Umbilical cord (tissue), 2 donors: ENCODE measurements around the gene STRA8. TPM values are rescaled to one million over a fixed set of nuclear protein-coding genes. Genes with fewer than 3 reads are reported as not detected.
A peak's percentile ranks its signal among the peaks of the same experiment; 100 is the strongest.
"Not testable (repeated sequence)": the region's sequence is repeated elsewhere in the genome, so short reads cannot be mapped to it uniquely, and the experiment has no call there.

Experiments
- DNase-seq: peaks from one replicate; pipeline ENCODE4 v3.0.0-alpha.2; 2015; ENCODE audit warnings: low spot score
- total RNA-seq: library from RNA; depleted of rRNA; stranded (reverse); fragments of >200 nt; gene quantifications from one replicate; pipeline ENCODE4 v1.2.3, GENCODE V29; 2014; ENCODE audit warnings: low replicate concordance; ENCODE audit not compliant: insufficient read depth

STRA8 gene
- total RNA-seq, 1 donor from 2014 or later = not detected

- no peak for DNase-seq
Measured at GRCh38 chr7:135204876-135205275, 28.8 kb upstream of the STRA8 start.

DNA sequence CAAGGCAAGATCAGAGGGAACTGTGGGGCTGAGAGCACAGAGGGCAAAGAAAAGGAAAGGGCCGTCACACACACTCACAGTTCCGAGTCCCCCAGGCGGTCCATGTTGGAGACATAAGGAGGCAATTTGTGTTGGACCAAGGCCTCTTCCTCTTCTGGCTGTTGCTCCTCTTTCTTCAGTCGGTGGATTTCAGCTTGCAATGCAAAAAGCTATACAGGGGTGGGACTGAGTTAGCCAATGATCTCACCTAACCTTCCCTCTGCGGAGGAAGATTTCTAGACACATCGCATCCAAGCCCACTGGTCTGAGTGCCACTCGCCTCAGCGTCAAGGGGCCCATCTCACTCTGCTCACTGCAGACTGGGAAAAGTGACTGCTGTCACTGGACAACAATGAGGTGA, 27.8 kb upstream of the STRA8 start:
- peak; percentile 25 for DNase-seq

DNA sequence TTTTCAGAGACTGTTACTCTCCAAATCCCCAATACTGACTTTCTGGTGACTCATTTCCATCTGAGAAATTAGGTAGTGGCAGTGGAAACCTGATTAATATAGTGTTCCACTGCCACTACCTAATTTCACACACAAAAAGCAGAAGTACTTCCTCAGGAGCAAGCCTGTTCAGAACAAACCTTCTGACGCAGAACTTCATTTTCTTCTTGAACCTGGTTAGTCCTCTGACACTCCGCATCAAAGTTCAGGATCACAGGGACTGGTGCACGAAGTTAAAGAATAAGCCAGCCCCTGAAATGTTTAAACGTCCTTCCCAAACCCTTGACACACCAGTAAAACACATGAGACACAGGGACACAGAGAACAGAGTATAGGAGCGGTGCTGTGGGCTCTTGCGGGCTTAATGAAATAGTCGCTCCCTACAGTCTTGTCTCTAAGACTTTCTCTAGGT, 26.7 kb upstream of the STRA8 start:
- no peak for DNase-seq

DNA sequence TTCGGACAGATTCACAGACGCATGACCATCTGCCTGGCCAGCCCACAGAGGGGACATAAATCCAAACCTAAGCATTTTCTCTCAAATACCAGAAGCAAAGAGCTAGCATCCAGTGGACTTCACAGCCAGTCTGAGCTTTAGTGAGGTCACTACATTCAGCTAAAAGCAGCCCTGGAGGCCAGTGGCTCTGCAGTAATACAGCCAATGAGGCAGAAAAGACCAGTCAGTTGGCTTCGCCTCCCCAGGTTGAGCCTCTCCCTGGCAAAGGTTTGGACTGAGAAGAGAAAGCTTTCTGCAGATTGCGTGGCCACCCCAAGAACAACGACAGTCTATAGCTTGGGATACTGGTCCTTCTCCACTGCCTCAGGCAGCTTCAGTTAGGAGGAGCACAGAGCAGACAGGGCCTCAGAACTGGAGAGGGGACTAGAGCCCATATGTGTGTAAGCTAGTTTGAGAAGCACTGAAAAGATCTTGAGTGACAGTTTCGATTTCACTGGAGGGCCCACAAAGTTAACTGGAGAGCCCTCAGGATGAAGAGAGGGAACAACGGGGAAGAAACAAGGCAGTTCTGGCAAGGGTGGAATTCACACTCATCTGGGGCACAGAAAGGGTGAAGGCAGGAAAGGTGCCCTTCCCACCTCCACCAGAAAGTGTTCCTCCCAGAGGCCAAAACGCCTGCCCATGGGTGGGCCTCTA, 26.1 kb upstream of the STRA8 start:
- no peak for DNase-seq

DNA sequence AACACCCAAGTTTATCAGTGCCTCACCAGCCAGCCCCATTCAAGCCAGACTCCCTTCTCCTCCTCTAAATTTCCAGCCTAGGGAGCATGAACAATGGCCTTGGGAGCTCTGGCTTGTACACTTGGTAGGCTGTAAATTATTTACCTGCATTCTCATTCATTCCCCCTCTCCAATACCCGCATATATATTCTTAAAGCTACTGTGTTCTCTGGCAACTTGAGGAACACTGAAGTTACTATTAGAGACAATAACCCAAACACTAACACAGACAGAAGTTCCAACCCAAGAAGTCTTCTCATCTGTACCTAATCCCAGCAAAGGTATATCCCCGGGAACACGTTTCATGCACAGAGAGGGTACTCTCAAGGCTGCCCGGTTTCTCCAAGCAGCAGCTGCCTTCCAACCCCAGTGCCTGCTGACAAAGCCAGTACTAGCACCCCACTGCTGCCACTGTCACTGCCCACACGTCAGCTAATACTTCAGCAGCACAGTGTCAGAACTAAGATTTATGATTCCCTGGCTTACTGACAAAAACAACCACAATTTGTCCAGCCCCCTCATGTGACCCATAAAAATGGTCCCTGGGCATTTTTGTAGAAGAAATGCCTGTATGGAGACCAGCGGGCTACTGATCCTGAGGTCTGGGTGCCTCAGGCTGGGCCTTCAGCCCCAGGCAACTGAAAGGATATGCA, 25.4 kb upstream of the STRA8 start:
- DNase-seq = peak; percentile 23

DNA sequence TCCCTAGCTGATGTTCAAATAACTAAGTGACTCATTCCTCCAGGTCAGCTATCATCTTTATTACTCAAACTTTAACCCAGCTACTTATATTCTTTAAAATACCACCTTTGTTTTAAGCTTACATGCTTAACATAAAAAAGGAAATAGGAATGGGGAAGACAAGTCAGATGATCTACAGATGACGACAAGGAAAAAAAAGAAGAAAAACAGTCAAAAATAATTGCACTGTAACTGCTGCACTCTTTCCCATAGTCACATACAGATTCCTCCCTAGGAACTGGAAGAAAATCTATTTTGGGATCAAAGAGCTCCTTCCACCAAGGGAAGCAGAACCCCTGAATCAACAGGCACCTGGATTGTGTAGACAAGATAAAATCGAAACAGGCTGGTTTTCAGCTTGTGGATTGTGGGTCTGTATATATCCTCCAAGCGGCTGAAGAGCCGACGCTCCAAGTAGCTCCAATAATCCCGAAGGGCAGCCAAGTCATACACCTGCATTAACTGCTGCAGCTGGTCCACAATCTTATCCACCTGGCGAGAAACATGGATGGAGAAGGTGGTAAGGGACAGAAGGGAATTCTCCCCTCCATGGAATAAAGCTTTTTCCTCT, 24.3 kb upstream of the STRA8 start:
- peak; percentile 20 for DNase-seq

DNA sequence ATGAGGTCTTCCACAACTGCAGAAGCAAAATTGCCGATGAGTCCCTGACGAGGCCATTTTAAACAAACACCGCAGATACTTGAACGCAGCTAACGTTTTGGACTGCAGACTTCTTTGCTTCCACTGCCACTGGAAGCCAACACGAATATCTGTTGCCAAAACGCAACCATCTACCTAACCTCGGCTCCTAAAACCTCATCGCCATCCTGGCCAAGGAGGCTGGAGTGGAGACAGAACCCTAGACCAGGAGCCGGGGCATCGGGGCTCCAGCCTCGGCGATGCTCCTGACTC, 22.8 kb upstream of the STRA8 start:
- peak; percentile 42 for DNase-seq

GRCh38 chr7:135211179-135211945, 22.3 kb upstream of the STRA8 start, which contains the start of gene WDR91:
WDR91 (minus strand) TSS chr7:135211526; CDS start chr7:135211502, 24 bp downstream.
- DNase-seq = peak; percentile 97

GRCh38 chr7:135211946-135212685, 21.5 kb upstream of the STRA8 start:
- not testable (repeated sequence) for DNase-seq

DNA sequence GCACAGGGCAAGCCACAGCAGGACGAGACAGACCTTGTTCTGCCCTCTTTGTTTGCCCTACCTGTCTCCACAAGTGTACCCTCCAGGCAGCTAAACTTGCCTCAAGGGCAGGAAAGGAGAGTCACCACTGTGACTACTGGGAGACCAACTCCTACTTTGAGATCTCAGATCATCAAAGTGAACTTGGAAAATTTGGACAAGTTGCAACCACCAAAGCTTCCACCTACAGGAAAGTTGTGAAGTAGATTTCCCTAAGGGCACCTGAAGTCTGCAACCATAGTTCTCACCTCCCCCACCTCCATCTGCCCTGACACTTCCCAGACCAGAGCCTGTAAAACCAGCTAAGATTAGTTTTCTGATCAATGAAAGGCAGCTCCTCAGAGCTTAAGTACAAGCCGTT, 19.8 kb upstream of the STRA8 start:
- no peak for DNase-seq

DNA sequence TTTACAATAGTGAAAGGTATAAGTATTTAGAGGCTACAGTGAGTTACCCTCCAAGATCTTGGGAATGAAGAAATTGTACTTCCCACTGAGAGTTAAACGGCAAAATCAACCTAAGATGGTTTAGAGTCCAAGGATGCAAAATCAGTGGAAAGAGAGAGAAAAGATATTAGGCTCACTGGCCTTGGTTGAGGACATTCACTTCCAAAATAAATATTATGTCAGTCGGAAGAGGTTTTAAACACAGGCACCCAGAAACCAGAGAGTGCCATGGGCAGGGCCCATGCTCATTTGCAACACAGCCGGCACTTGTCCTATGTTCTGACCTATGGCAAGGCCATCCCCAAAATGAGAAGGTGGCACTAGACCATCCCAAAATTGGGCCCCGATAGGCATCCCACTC, 18.5 kb upstream of the STRA8 start:
- no peak for DNase-seq

- no peak for DNase-seq
Measured at GRCh38 chr7:135215698-135216097, 17.9 kb upstream of the STRA8 start.

DNA sequence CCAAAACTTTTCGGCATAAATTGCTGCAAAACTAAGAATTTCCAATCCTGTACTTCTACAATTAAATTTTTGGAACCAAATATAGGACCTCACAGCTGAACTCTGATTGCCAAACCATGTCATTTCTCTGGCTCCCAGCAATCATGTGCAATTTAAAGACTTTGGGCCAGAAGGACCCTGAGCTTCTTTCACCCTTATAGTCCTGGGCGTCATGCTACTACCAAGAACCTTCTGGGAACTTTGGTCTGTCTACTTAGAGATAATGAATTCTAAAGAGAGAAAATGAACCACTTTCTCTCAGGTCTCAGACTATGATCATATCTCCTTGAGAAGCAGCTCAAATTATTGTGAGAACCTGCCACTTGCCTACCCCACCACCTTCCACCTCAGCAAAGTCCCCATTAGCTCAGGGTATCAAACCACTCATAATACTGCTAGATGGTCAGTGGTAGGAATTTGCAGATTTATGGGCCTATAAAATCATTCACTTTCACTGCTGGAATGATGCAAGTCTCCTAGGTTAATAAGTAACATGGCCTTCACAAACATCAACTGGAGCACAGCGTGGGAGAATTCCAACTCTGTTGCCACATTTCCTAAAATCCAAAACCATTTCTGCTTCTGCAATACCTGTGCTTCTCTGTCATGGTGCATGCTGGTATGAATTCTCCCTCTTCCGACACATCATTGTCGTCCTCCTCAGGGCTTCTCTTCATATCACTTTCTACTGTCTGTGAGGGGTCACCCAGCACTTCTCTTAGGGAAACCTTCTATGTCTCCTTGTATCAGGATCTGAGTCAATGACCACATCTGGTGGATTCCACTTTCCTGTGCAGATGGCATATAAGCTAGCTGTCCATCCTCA, 15.8 kb upstream of the STRA8 start:
- DNase-seq = no peak

DNA sequence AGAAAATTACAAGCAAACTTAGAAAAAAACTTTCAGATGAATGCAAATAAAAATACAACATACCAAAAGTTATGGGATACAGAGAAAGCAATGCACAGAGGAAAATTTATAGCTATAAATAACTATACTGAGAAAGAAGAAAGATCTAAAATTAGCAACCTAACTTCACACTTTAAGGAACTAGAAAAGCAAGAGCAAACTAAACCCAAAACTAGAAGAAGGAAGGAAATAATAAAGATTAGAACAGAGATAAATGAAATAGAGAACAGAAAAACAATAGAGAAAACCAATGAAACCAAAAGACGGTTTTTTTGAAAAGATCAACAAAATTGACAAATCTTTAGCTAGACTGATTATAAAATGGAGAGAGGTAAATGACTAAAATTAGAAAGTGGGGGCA, 9.6 kb upstream of the STRA8 start:
- no peak for DNase-seq

GRCh38 chr7:135231686-135232085, 2.0 kb upstream of the STRA8 start:
- no peak for DNase-seq

DNA sequence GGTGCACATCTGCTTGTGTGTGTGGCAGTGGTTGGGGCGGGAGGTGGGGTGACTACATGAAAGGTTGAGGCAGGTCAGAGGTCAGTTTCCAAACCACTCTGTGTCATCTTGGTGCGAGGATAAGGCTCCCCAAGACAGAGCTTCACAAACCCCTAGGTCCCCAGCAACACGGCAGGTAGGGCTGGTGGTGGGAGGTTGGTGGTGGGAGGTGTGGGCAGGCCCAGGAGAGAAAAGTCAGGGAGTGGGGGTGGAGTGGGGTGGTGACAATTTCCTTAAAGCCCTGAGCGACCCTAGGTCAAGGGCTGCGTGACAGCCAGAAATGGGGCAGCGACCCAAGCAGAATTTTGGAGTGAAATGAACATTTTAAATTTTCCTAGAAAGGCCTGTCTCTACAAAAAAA, 1.6 kb upstream of the STRA8 start:
- DNase-seq = no peak

GRCh38 chr7:135232720-135233119, 918 bp upstream of the STRA8 start:
- no peak for DNase-seq

GRCh38 chr7:135234095-135234494, 457 bp downstream of the STRA8 start:
- not testable (repeated sequence) for DNase-seq

DNA sequence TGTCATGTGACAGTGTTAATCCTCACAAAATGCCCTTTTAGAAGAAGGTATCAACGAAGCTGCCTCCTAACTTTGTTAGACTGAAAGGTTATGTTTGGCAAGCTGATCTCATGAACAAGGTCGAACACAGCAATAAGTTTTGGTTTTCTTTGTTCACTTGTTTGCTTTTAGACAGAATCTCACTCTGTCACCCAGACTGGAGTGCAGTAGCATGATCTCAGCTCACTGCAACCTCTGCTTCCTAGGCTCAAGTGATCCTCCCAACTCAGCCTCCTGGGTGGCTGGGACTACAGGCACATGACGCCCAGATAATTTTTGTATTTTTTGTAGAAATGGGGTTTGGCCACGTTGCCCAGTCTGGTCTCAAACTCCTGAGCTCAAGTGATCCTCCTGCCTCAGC, 1.1 kb downstream of the STRA8 start:
- no peak for DNase-seq

DNA sequence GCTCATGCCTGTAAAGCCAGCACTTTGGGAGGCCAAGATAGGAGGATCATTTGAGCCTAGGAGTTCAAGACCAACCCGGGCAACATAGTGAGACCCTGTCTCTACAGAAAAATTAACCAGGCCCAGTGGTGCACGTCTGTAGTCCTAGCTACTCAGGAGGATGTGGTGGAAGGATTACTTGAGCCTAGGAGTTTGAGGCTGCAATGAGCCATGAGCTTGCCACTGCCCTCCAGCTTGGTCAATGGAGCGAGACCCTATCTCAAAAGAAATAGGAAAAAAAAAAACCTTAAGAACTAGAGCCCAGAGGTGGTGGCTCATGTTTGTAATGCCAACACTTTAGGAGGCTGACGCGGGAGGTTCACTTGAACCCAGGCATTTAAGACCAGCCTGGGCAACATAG, 2.2 kb downstream of the STRA8 start:
- DNase-seq = no peak

DNA sequence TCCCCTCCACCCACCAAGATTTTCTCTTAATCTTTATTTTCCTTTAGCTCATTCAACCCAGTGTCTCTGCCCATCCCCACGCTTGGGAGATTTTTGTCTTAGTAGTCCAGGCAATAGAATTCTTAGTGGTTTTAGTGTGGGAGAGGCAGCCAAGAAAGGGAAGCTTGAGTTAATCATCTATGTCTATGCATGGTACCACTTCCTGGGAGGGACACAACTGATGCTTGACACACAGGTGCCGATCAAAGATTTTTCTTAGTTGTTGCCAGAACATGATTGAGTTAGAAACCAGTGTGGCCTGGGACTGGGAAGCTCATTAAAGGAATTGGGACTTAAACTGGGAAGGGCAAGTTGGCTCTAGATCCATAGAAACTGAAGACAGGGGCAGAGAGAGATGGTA, 3.1 kb downstream of the STRA8 start:
- no peak for DNase-seq
